Stimulated activated CD4-positive, alpha-beta T cell treated with anti-CD3 and anti-CD28 coated beads, TNF-alpha, amount 100 ng/mL, for 48 hours (primary cell): Measurements from ENCODE around the gene FLT4.

Experiments used
- DNase-seq, 3 donors: peaks; one replicate each; pipeline ENCODE4 v3.0.0-alpha.2; 2020; ENCODE audit warnings: low read depth in 3 of 3

The FLT4 gene

DNA sequence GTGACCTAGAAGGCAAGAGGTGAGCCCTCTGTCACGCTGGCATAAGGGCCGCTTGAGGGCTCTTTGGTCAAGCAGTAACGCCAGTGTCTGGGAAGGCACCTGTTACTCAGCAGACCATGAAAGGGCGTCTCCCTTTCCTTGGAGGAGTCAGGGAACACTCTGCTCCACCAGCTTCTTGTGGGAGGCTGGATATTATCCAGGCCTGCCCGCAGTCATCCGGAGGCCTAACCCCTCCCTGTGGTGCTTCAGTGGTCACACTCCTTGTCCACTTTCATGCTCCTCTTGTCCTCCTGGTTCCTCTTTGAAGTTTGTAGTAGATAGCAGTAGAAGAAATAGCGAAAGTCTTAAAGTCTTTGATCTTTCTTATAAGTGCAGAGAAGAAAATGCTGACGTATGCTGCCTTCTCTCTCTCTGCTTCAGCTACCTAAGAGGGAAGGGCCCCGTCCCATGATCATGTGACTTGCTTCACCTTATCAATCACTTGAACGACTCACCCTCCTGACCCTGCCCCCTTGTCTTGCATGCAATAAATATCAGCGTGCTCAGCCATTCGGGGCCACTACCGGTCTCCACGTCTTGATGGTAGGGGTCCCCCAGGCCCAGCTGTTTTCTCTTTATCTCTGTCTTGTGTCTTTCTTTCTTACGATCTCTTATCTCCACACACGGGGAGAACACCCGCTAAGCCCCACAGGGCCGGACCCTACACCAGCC, 41.4 kb downstream of the FLT4 start:
- no peak for DNase-seq

- DNase-seq, result no peak
Measured at GRCh38 chr5:180606215-180606785, 43.1 kb downstream of the FLT4 start.

GRCh38 chr5:180605554-180606214, 43.7 kb downstream of the FLT4 start:
- peak; percentile 38 to 57 (median 52) for DNase-seq

GRCh38 chr5:180604271-180604670, 45.1 kb downstream of the FLT4 start:
- no peak for DNase-seq

- DNase-seq, result no peak
Measured at GRCh38 chr5:180603076-180603594, 46.3 kb downstream of the FLT4 start.

GRCh38 chr5:180602481-180603075, 46.8 kb downstream of the FLT4 start:
- no peak for DNase-seq

GRCh38 chr5:180601591-180602480, 47.6 kb downstream of the FLT4 start:
- no peak for DNase-seq

DNA sequence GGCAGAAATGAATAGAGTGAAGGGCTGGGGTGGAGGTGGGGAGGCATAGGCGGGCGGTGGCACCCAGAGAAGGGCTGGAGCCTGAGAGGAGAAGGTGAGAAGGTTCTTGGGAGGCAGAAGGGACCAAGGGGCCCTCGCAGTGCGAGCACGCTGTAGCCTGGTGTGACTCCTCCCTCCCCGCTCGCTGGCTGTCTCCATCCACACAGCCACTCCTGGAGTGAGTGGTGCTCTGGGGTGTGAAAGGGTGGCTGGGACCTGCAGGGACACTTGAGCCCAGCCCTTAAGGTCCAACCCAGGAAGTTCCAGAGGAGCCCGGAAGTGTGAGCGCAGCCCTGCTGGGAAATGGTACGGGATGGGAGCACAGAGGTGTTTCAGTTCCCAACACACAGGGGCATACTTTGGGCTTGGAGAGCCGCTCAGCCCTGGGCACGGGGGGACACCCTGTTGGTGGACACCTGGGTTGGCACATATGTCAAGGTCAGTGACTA, 48.8 kb downstream of the FLT4 start:
- no peak for DNase-seq

GRCh38 chr5:180599981-180600553, 49.3 kb downstream of the FLT4 start:
- no peak for DNase-seq

DNA sequence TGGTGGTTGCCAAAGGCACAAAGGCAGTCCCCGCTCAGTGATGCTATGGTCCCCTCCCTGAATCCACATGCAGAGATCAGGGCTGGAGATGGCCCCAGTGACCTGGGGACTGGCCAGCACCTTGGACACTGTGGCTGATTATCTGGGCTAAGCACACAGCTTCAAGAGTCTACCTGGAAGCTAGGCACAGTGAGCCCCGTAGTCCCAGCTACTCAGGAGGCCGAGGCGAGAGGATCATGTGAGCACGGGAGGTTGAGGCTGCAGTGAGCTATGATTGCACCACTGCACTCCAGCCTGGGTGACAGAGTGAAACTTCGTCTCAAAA, 49.8 kb downstream of the FLT4 start:
- DNase-seq, result no peak

DNA sequence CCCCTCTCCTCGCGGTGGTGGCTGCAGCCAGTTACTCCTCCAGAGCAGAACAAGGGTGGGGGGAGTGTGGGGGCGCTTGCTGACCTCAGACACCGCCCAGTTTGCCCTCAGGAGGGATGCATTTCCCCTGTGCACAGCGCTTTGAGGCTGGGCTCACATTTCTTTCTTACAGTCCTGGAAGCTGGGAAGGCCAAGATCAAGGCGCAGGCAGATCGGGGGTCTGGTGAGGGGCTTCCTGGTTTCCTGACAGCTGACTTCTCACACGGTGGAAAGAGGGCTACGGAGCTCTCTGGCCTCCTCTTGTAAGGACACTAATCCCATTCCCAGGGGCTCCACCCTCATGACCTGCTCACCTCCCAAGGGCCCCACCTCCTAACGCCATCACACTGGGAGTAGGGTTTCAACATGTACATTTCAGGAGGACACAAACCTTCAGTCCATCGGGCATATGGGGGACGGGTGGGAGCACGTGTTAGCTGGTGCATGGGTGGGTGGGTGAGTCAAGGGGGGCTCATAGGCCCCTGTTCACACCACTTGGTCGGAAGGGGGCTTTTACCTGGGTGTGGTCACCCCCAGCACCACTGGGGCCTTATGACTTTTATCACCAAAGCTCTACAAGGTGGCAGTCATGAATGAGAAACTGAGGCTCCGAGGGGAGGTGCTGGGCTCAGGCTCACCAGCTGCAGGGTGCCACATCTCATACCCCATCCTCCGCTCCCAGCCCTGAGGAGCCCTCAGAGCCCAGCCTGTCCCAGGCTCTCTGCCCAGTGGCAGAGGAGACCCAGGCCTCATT, 50.4 kb downstream of the FLT4 start:
- no peak for DNase-seq

DNA sequence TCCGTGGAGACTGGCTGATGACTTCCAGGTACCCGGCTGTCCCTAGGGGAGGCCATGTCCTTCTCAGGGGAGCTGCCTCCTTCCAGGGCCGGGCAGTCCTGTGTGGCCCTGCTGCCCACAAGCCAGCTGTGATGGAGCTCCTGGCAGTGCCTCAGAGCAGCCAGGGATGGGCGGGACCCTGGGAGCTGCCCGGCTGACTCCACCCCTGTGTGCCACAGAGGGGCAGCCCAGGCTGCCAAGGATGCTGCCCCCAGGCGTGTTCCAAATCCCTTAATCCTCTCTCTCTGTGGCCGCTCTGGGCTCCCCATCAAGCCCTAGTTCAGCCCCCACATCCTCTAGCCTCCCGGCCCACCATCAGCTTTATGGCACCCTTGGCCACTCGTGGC, 51.1 kb downstream of the FLT4 start:
- DNase-seq, result no peak

GRCh38 chr5:180596668-180597231, 52.6 kb downstream of the FLT4 start:
- no peak for DNase-seq

GRCh38 chr5:180596115-180596667, 53.2 kb downstream of the FLT4 start:
- DNase-seq, result no peak

- DNase-seq, result no peak
Measured at GRCh38 chr5:180595381-180596114, 53.9 kb downstream of the FLT4 start.

DNA sequence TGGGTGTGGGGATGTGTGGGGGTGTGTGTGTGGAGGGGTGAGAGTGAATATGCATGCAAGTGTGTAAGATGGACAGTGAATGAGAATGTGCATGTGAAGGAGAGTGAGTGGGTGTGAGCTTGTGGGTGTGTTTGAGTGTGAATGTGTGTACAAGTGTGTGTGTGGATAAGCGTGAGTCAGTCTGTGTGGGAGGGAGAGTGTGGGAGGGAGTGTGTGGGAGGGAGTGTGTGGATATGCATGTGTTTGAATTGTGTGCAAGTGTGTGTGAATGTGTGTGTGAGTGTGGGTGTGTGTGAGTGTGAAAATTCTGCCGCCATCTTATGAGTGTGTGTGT, 54.4 kb downstream of the FLT4 start:
- DNase-seq, result no peak

DNA sequence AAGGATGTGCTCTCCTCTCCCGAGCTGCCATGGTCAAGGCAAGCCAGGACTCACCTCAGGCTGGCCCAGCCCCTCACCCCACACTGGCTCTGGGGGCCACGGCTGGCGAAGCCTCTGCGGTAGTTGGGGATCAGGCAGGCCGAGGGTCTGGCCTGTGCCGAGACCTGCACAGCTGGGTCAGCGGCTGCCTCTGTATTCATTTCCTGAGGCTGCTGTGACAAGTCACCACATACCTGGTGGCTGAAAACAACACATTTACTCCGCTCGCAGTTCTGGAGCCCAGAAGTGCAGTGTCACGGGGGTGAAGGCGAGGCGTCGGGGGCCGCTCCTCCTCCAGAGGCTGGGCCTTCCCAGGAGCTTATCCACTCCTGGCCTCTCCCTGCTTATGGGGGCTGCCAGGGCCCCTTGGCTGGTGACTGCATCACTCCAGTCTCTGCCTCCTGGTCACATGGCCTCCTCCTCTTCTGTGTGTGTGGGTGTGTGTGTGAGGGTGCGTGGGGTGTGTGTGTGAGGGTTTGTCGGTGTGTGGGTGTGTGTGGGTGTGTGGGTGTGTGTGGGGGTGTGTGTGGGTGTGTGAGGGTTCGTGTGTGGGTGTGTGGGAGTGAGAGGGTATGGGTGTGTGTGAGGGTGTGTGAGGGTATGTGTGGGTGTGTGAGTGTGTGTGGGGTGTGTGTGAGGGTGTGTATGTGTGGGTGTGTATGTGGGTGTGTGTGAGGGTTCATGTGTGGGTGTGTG, 54.9 kb downstream of the FLT4 start:
- no peak for DNase-seq

- no peak for DNase-seq
Measured at GRCh38 chr5:180593446-180594206, 55.8 kb downstream of the FLT4 start.
